HEK293T (cell line): ENCODE results near the gene OR2F1.

Experiments
- SUZ12 ChIP-seq: fragments of 450-650 bp; IDR thresholded peaks from 2 replicates; pipeline ENCODE4 v1.6.1; 2016; ENCODE audit warnings: mild to moderate bottlenecking
- ZNF384 ChIP-seq: fragments of 450-650 bp; IDR thresholded peaks from 2 replicates; pipeline ENCODE4 v1.6.1; 2016

- no peak for TF ChIP-seq ZNF384
- no peak for TF ChIP-seq SUZ12
Observed at GRCh38 chr7:143910473-143911248, 44.0 kb upstream of the OR2F1 start.
